ENCODE data around the gene CYB5B. TPM values are rescaled to one million over a fixed set of nuclear protein-coding genes. Genes with fewer than 3 reads are reported as not detected.

The CYB5B gene
- total and polyA plus RNA-seq, 12 donors = 53.8 to 84.2 (median 71.7) TPM

- DNase-seq = no peak
- 94 to 95% methylated on average over 4 of the region's 4 CpGs for WGBS, 2 donors
- no peak for TF ChIP-seq CTCF (IDR thresholded peaks at IDR 0.05)
- no peak overlapping the region for H3K4me3 ChIP-seq
- intact Hi-C loops (cut with DNase I) = no loop called here
- no peak for ATAC-seq
- H3K27ac ChIP-seq = no peak overlapping the region
- peaks cover 0 to 8% (median 0%) of the 10 kb centered on the region in 9 donors for H3K4me1 ChIP-seq
- H3K36me3 ChIP-seq = no peaks in the 10 kb centered on the region
- H3K9me3 ChIP-seq = no peaks in the 10 kb centered on the region
- peaks cover 0 to 38% (median 0%) of the 10 kb centered on the region in 7 donors for H3K27me3 ChIP-seq
Observed at GRCh38 chr16:69500496-69500895, 76.1 kb downstream of the CYB5B start.

GRCh38 chr16:69501956-69502745, 77.7 kb downstream of the CYB5B start:
- no peaks in the 10 kb centered on the region for H3K36me3 ChIP-seq
- no peak for TF ChIP-seq CTCF (IDR thresholded peaks at IDR 0.05)
- H3K27ac ChIP-seq = no peak overlapping the region
- intact Hi-C loops (cut with DNase I) = no loop called here
- H3K9me3 ChIP-seq = no peaks in the 10 kb centered on the region
- H3K4me1 ChIP-seq = peaks cover 0 to 8% (median 0%) of the 10 kb centered on the region in 9 donors
- ATAC-seq (no peak), DNase-seq (no peak)
- H3K27me3 ChIP-seq = peaks cover 0 to 40% (median 0%) of the 10 kb centered on the region in 7 donors
- WGBS, 2 donors = 60 to 62% methylated on average over 4 of the region's 4 CpGs
- H3K4me3 ChIP-seq = no peak overlapping the region

- 92 to 94% methylated on average over 4 of the region's 4 CpGs for WGBS, 2 donors
- Histone ChIP-seq H3K4me1 (peaks cover 0 to 8% (median 0%) of the 10 kb centered on the region in 9 donors), H3K27me3 (peaks cover 0 to 38% (median 0%) of the 10 kb centered on the region in 7 donors), H3K4me3 (no peak overlapping the region), H3K36me3 (no peaks in the 10 kb centered on the region), H3K27ac (no peak overlapping the region), H3K9me3 (no peaks in the 10 kb centered on the region)
- no peak for DNase-seq
- ATAC-seq = no peak
- intact Hi-C loops (cut with DNase I) = no loop called here
- no peak for TF ChIP-seq CTCF (IDR thresholded peaks at IDR 0.05)
Observed at GRCh38 chr16:69503244-69503643, 78.8 kb downstream of the CYB5B start.

- intact Hi-C loops (cut with DNase I) = no loop called here
Observed at GRCh38 chr16:69508033-69508755, 83.8 kb downstream of the CYB5B start.

More at GRCh38 chr16:69508033-69508755, 83.8 kb downstream of the CYB5B start:
- no peak for TF ChIP-seq CTCF (IDR thresholded peaks at IDR 0.05)
- H3K4me1 ChIP-seq = peaks cover 0 to 6% (median 0%) of the 10 kb centered on the region in 9 donors
- ATAC-seq = no peak
- no peak overlapping the region for H3K4me3 ChIP-seq
- WGBS, 2 donors = 62 to 63% methylated on average over 4 of the region's 4 CpGs
- H3K27ac ChIP-seq = no peak overlapping the region
- H3K9me3 ChIP-seq = no peaks in the 10 kb centered on the region
- peaks cover 0 to 28% (median 0%) of the 10 kb centered on the region in 7 donors for H3K27me3 ChIP-seq
- H3K36me3 ChIP-seq = no peaks in the 10 kb centered on the region
- no peak for DNase-seq

All from heart right ventricle (tissue), 16 donors.